ENCODE data around the gene SAMD4B. TPM values are rescaled to one million over a fixed set of nuclear protein-coding genes. Genes with fewer than 3 reads are reported as not detected.

The SAMD4B gene
- total and polyA plus RNA-seq, 8 donors, result 49.9 to 136 (median 66.2) TPM

DNA sequence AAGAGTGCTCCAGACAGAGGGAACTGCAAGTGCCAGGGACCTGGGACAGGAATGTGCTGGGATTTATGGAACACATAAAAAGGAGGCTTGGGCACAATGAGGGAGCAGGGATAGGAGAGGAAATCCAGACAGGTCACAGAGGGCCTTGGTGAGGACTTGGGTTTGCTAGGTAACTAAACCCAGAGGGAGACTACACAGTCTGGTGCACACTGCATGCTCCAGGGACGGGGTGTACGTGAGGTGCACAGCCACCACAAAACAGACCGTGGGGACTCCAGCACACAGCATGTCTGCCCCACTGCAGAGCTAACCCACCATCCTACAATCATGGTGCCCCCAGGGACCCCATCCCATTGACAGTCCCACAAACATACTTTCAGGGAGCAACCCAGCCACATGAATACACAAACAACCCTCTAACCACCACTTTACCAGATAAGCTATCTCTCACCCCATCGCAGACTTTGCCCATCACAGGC lies 58.9 kb downstream of the SAMD4B start:
- intact Hi-C loops (cut with DNase I; ENCODE audit: low total_unique reads), result no loop called here
- H3K27ac ChIP-seq, result peak overlapping the region; percentile 98 to 100 (median 99)
- DNase-seq, result no peak
- peaks cover 58 to 84% (median 74%) of the 10 kb centered on the region in 4 donors for H3K4me1 ChIP-seq
- peaks cover 0 to 12% (median 9%) of the 10 kb centered on the region in 4 donors for H3K36me3 ChIP-seq
- TF ChIP-seq, protein P1, sequence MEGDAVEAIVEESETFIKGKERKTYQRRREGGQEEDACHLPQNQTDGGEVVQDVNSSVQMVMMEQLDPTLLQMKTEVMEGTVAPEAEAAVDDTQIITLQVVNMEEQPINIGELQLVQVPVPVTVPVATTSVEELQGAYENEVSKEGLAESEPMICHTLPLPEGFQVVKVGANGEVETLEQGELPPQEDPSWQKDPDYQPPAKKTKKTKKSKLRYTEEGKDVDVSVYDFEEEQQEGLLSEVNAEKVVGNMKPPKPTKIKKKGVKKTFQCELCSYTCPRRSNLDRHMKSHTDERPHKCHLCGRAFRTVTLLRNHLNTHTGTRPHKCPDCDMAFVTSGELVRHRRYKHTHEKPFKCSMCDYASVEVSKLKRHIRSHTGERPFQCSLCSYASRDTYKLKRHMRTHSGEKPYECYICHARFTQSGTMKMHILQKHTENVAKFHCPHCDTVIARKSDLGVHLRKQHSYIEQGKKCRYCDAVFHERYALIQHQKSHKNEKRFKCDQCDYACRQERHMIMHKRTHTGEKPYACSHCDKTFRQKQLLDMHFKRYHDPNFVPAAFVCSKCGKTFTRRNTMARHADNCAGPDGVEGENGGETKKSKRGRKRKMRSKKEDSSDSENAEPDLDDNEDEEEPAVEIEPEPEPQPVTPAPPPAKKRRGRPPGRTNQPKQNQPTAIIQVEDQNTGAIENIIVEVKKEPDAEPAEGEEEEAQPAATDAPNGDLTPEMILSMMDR (IDR thresholded peaks at IDR 0.05), result no peak
- no peak for TF ChIP-seq EP300 (IDR thresholded peaks at IDR 0.05)
- H3K27me3 ChIP-seq, result no peaks in the 10 kb centered on the region
- H3K9me3 ChIP-seq, result no peaks in the 10 kb centered on the region
- H3K4me3 ChIP-seq, result no peak overlapping the region
- 25 to 62% (median 40%) methylated on average over 4 of the region's 4 CpGs for WGBS, 5 donors

DNA sequence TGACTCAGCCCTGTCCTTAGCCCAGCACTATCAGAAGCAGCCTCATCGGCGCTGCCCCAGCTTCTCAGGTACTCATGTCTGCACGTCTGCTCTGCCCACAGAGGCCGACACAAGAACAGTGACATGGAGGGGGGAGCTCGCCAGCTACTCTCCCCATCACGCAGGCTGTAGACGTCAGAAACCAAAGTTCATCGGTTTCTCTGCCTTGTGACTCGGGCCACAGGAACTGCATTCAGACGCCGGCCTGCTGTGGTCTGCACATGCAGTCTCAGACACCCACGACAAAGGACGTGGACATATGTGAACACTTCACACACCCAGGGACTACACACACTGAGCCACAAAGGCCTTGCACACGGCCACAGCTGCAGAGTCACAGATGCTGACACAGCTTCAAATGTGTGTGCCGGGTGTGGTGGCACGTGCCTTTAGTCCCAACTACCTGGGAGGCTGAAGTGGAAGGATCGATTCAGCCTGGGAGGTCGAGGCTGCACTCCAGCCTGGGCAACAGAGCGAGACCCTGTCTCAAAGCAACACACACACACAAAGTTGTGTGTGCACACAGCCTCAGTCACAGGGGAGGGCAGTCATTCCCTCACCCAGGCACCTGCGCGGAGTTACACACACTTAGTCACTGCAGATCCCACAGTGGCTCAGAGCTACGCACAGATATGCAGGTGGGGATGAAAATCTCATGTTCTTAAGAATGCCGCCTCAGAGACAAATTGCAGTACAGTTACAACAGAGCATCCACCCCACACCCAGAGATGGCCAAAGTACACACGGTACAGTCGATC lies 59.5 kb downstream of the SAMD4B start:
- peak; percentile 79 to 87 for DNase-seq
- H3K27me3 ChIP-seq, result no peaks in the 10 kb centered on the region
- H3K9me3 ChIP-seq, result no peaks in the 10 kb centered on the region
- intact Hi-C loops (cut with DNase I; ENCODE audit: low total_unique reads), result no loop called here
- H3K4me3 ChIP-seq, result peak overlapping the region in 2 of 4 donors; percentile 50 to 52
- TF ChIP-seq POLR2AphosphoS5 (IDR thresholded peaks at IDR 0.05) (peak; percentile 41 to 81 (median 78)), EP300 (IDR thresholded peaks at IDR 0.05) (no peak), POLR2A (IDR thresholded peaks at IDR 0.05) (peak in 2 of 4 donors; percentile 13 to 41)
- TF ChIP-seq, protein P1 (IDR thresholded peaks at IDR 0.05), result no peak
- H3K4me1 ChIP-seq, result peaks cover 59 to 85% (median 75%) of the 10 kb centered on the region in 4 donors
- peaks cover 0 to 7% (median 4%) of the 10 kb centered on the region in 4 donors for H3K36me3 ChIP-seq
- H3K27ac ChIP-seq, result peak overlapping the region; percentile 98 to 100 (median 99)
- WGBS, 5 donors, result 27 to 31% (median 31%) methylated on average over 20 to 25 of the region's 25 CpGs

- Histone ChIP-seq H3K4me3 (peak overlapping the region; percentile 34 to 52 (median 48)), H3K27me3 (no peaks in the 10 kb centered on the region), H3K27ac (peak overlapping the region; percentile 98 to 100 (median 99)), H3K9me3 (no peaks in the 10 kb centered on the region), H3K36me3 (peaks cover 1 to 8% (median 6%) of the 10 kb centered on the region in 4 donors), H3K4me1 (peaks cover 56 to 77% (median 69%) of the 10 kb centered on the region in 4 donors)
- WGBS, 5 donors, result 1 to 2% (median 1%) methylated on average over 47 to 59 of the region's 59 CpGs
- peak; percentile 92 to 97 for DNase-seq
- intact Hi-C loops (cut with DNase I; ENCODE audit: low total_unique reads), result no loop called here
- TF ChIP-seq EP300 (IDR thresholded peaks at IDR 0.05) (peak; percentile 62), POLR2AphosphoS5 (IDR thresholded peaks at IDR 0.05) (peak; percentile 84 to 95 (median 88)), POLR2A (IDR thresholded peaks at IDR 0.05) (peak in 1 of 4 donors; percentile 13)
- TF ChIP-seq, protein P1 (IDR thresholded peaks at IDR 0.05), result no peak
Measured at GRCh38 chr19:39402346-39403300, 60.4 kb downstream of the SAMD4B start.

All from stomach (tissue), 9 donors.